Measurements from ENCODE around the gene NXT2. TPM values are rescaled to one million over a fixed set of nuclear protein-coding genes. Genes with fewer than 3 reads are reported as not detected.

NXT2 gene
- total RNA-seq = 11.7 and 14.3 TPM in 2 replicates

GRCh38 chrX:109536439-109537323 is at the start of gene NXT2:
Gene NXT2, plus strand, starts transcription at chrX:109536844. Its CDS starts 163 bp downstream, at chrX:109537007.

Other genes starting within 250 kb of the NXT2 start
- gene GUCY2F, start 54.8 kb upstream of the NXT2 start, total RNA-seq = 0.11 and 0.12 TPM in 2 replicates
- gene KCNE5, start 88.3 kb downstream of the NXT2 start, total RNA-seq = 0.12 and 0.33 TPM in 2 replicates
- gene ACSL4, start 196.4 kb downstream of the NXT2 start, total RNA-seq = 179 and 194 TPM in 2 replicates